HepG2 (cell line): Measurements from ENCODE around the gene NOL4L. TPM values are rescaled to one million over a fixed set of nuclear protein-coding genes. Genes with fewer than 3 reads are reported as not detected.

Experiments
- ARID4A ChIP-seq: sonication (generic); formaldehyde crosslinking; IDR thresholded peaks from 2 replicates; pipeline ENCODE4 v1.5.0; 2020; ENCODE audit warnings: mild to moderate bottlenecking, missing genetic modification reagents, borderline replicate concordance
- HCFC1 ChIP-seq: fragments of 150-350 bp; IDR thresholded peaks from 2 replicates; pipeline ENCODE4 v1.6.1; 2014; ENCODE audit warnings: low read depth, low read length
- LBX2 ChIP-seq: sonication (generic); formaldehyde crosslinking; IDR thresholded peaks from 2 replicates; pipeline ENCODE4 v1.5.0; 2020; ENCODE audit warnings: missing genetic modification reagents, mild to moderate bottlenecking, borderline replicate concordance
- RARA ChIP-seq: IDR thresholded peaks from 2 replicates; pipeline ENCODE4 v1.6.1; 2016; ENCODE audit warnings: missing genetic modification reagents, missing compliant biosample characterization
- RFX3 ChIP-seq: IDR thresholded peaks from 2 replicates; pipeline ENCODE4 v1.6.1; 2016; ENCODE audit warnings: missing biosample characterization, missing genetic modification reagents
- TEAD3 ChIP-seq: optimal IDR thresholded peaks from 2 replicates; pipeline ENCODE3; 2016; ENCODE audit warnings: borderline replicate concordance
- ZBTB4 ChIP-seq: sonication (generic); formaldehyde crosslinking; IDR thresholded peaks from 2 replicates; pipeline ENCODE4 v1.4.0; 2020; ENCODE audit warnings: missing genetic modification reagents, mild to moderate bottlenecking, borderline replicate concordance
- ZMYM3 ChIP-seq: sonication (generic); formaldehyde crosslinking; IDR thresholded peaks from 2 replicates; pipeline ENCODE4 v1.5.1; 2020; ENCODE audit warnings: mild to moderate bottlenecking, missing genetic modification reagents
- ZNF121 ChIP-seq: sonication (generic); formaldehyde crosslinking; IDR thresholded peaks from 2 replicates; pipeline ENCODE4 v1.5.0; 2020; ENCODE audit warnings: mild to moderate bottlenecking, missing genetic modification reagents
- ZNF331 ChIP-seq: sonication (generic); formaldehyde crosslinking; IDR thresholded peaks from 2 replicates; pipeline ENCODE4 v1.4.0; 2020; ENCODE audit warnings: missing genetic modification reagents
- ZNF337 ChIP-seq: sonication (generic); formaldehyde crosslinking; IDR thresholded peaks from 2 replicates; pipeline ENCODE4 v1.5.1; 2020; ENCODE audit warnings: missing genetic modification reagents, low read depth, mild to moderate bottlenecking, borderline replicate concordance
- ZNF441 ChIP-seq: sonication (generic); formaldehyde crosslinking; IDR thresholded peaks from 2 replicates; pipeline ENCODE4 v1.7.0; 2021; ENCODE audit warnings: missing genetic modification reagents, borderline replicate concordance
- polyA plus RNA-seq, 8 experiments: library from polyadenylated mRNA; depleted of rRNA in 3 of 8; stranded (reverse) in 7 of 8; unstranded in 1 of 8; fragments of >200 nt; fragmentation: Illumina TruSeq in 4 of 8; extraction: Trizol in 4 of 8; gene quantifications; 2 replicates each; pipeline versions ENCODE4 v1.2.1 to v1.2.3, GENCODE V29; 2011 to 2016; ENCODE audit warnings: low read depth in 4 of 8, missing spikeins in 1 of 8, mixed read lengths in 1 of 8; ENCODE audit not compliant: insufficient read depth in 1 of 8
- total RNA-seq, 5 experiments: library from RNA; depleted of rRNA; stranded (reverse); fragments of >200 nt; fragmentation: Illumina TruSeq; extraction: Trizol; gene quantifications; 2 replicates each; pipeline ENCODE4 v1.2.3, GENCODE V29; 2016; ENCODE audit warnings: low read depth in 1 of 5
- TF ChIP-seq, protein P1 (sequence below): fragments of 450-650 bp; IDR thresholded peaks from 2 replicates; pipeline ENCODE4 v1.6.1; 2017
- TF ChIP-seq, protein P2 (sequence below): IDR thresholded peaks from 2 replicates; pipeline ENCODE4 v1.6.1; 2016
- TF ChIP-seq, protein P3 (sequence below): sonication (generic); formaldehyde crosslinking; IDR thresholded peaks from 2 replicates; pipeline ENCODE4 v1.5.1; 2020; ENCODE audit warnings: missing genetic modification reagents, mild to moderate bottlenecking, borderline replicate concordance

The NOL4L gene
- total and polyA plus RNA-seq, 2 of the 13 experiments (the other 11 are each of a cell fraction or from before 2014, with no cell fraction given): 16.6 to 35.4 TPM

DNA sequence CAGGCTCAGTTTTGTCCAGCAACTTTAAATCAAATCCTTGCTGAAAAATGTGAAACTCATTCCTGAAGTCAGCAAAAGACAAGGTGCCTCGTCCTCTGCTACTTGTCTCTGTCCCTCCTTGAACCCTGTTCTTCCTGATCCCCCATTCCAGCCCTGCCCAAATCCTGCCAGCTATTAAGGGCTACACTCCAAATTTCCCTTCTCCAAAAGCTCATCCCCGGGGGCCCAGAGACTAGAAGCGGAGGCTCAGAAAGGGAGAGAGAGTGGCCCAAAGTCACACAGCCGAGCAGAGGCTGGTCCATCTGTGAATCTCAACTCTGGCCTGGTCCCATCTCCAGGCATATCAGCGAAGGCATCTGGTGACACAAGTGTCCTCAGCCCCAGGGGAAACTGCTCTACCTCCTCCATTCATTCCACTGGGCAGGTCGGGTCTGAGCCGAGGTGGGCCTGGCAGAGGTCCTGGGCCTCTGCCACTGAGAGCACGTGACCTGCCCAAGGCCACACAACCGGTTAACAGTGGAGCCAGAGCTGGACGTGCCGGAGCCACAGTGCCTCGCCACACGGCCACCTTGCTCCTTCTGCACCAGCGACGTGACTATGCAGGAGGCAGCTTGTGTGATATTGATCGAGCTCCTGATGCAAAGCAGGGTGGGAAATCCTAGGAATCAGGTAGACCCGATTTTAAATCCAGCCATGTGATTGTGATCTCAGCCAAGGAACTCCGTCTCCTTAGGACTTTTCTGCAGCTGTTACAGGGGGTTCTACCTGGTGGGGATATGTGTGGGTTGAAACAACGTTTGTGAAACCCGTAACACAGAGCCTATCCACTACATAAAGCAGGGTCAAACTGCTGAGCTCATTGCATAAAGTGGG lies 28.6 kb downstream of the NOL4L start (continued):
- TF ChIP-seq, protein P1, sequence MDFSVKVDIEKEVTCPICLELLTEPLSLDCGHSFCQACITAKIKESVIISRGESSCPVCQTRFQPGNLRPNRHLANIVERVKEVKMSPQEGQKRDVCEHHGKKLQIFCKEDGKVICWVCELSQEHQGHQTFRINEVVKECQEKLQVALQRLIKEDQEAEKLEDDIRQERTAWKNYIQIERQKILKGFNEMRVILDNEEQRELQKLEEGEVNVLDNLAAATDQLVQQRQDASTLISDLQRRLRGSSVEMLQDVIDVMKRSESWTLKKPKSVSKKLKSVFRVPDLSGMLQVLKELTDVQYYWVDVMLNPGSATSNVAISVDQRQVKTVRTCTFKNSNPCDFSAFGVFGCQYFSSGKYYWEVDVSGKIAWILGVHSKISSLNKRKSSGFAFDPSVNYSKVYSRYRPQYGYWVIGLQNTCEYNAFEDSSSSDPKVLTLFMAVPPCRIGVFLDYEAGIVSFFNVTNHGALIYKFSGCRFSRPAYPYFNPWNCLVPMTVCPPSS: no peak
- TF ChIP-seq, protein P2, sequence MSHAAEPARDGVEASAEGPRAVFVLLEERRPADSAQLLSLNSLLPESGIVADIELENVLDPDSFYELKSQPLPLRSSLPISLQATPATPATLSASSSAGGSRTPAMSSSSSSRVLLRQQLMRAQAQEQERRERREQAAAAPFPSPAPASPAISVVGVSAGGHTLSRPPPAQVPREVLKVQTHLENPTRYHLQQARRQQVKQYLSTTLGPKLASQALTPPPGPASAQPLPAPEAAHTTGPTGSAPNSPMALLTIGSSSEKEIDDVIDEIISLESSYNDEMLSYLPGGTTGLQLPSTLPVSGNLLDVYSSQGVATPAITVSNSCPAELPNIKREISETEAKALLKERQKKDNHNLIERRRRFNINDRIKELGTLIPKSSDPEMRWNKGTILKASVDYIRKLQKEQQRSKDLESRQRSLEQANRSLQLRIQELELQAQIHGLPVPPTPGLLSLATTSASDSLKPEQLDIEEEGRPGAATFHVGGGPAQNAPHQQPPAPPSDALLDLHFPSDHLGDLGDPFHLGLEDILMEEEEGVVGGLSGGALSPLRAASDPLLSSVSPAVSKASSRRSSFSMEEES (CRISPR knock-in tag): peak; percentile 72
- TF ChIP-seq TEAD3 (CRISPR knock-in tag) (peak; percentile 32), ZMYM3 (CRISPR knock-in tag) (peak; percentile 94), LBX2 (CRISPR knock-in tag) (peak; percentile 38; the same call in 1 of the 2 replicates), ZBTB4 (CRISPR knock-in tag) (0 out of 2 replicates have a peak, but pooled peaks have one; percentile 58), HCFC1 (no peak), ZNF331 (peak; percentile 27), RFX3 (CRISPR knock-in tag) (no peak), ZNF441 (CRISPR knock-in tag) (peak; percentile 83), ARID4A (CRISPR knock-in tag) (peak; percentile 20; the same call in 1 of the 2 replicates), RARA (CRISPR knock-in tag) (peak; percentile 40; the same call in 1 of the 2 replicates), ZNF121 (CRISPR knock-in tag) (no peak), ZNF337 (CRISPR knock-in tag) (0 out of 2 replicates have a peak, but pooled peaks have one; percentile 41)
- TF ChIP-seq, protein P3, sequence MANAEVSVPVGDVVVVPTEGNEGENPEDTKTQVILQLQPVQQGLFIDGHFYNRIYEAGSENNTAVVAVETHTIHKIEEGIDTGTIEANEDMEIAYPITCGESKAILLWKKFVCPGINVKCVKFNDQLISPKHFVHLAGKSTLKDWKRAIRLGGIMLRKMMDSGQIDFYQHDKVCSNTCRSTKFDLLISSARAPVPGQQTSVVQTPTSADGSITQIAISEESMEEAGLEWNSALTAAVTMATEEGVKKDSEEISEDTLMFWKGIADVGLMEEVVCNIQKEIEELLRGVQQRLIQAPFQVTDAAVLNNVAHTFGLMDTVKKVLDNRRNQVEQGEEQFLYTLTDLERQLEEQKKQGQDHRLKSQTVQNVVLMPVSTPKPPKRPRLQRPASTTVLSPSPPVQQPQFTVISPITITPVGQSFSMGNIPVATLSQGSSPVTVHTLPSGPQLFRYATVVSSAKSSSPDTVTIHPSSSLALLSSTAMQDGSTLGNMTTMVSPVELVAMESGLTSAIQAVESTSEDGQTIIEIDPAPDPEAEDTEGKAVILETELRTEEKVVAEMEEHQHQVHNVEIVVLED (CRISPR knock-in tag): no peak; the same call in 1 of the 2 replicates
